ENCODE results near the gene LRRC4C.

Gene LRRC4C

DNA sequence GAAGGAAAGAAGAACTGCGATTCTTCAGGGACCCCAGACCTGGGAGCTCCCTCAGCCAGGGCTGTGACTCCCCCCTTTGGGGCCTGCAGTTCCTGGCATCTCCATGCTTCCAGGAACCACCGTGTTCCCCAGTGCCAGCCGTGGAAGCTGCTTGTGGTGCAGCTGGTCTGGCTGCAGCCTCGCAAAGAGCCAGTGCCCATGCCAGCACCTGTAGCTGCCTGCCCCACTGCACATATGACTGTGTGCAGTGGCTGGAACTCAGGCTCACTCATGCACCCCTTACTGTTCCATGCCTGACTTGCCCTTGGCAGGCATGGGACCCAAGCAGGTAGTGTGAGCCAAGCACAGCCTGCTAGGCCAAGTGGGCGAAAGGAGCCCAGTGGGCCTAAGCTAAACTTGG, 401.3 kb downstream of the LRRC4C start:
- no peaks in the 10 kb centered on the region for H3K27me3 ChIP-seq (replicated peaks; ENCODE audit: control insufficient read depth, insufficient read depth, low read length)
- no peaks in the 10 kb centered on the region for H3K36me3 ChIP-seq (ENCODE audit: control insufficient read depth, insufficient read depth, low read length)
- H3K4me3 ChIP-seq (replicated peaks; ENCODE audit: low read depth, low read length), result no peak overlapping the region
- TF ChIP-seq, protein P1, sequence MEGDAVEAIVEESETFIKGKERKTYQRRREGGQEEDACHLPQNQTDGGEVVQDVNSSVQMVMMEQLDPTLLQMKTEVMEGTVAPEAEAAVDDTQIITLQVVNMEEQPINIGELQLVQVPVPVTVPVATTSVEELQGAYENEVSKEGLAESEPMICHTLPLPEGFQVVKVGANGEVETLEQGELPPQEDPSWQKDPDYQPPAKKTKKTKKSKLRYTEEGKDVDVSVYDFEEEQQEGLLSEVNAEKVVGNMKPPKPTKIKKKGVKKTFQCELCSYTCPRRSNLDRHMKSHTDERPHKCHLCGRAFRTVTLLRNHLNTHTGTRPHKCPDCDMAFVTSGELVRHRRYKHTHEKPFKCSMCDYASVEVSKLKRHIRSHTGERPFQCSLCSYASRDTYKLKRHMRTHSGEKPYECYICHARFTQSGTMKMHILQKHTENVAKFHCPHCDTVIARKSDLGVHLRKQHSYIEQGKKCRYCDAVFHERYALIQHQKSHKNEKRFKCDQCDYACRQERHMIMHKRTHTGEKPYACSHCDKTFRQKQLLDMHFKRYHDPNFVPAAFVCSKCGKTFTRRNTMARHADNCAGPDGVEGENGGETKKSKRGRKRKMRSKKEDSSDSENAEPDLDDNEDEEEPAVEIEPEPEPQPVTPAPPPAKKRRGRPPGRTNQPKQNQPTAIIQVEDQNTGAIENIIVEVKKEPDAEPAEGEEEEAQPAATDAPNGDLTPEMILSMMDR (IDR thresholded peaks at IDR 0.05; ENCODE audit: insufficient read depth, low read length, poor library complexity, severe bottlenecking), result no peak
- no peak for DNase-seq (ENCODE audit: extremely low read depth, insufficient read length)

DNA sequence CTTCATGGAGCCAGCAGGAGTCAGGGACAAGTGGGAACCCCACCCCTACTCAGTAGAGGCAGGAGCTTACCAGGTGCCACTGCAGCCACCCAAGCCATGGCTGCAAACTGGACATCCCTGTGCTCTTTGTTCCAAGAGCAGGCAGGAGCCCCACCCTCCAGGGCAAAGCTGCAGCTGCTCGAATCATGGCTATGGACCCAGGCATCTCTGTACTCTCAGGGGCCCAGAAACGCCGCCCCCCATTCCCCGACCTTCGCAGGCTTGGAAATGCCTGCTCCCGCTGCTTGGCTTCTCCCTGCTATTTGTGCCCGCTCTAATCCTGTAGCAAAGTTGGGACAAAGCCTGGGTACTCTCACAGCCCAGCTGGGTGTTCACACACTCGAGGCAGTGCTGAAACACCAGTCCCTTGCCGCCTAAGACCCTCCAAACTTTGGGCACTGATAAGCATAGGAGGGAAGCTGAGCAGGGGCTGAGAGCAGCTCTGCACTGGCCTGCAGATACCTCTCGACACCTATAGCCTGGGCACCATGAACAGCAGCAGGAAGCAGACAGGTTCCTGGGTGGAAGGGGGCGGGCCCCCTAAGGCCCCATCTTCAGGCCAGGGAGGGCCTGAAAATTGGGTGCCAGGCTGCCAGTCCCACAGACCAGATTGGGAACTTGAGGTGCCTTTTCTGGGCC, 402.4 kb downstream of the LRRC4C start:
- TF ChIP-seq, protein P1 (IDR thresholded peaks at IDR 0.05; ENCODE audit: insufficient read depth, low read length, poor library complexity, severe bottlenecking), result no peak
- Histone ChIP-seq H3K4me3 (replicated peaks; ENCODE audit: low read depth, low read length) (no peak overlapping the region), H3K36me3 (ENCODE audit: control insufficient read depth, insufficient read depth, low read length) (no peaks in the 10 kb centered on the region), H3K27me3 (replicated peaks; ENCODE audit: control insufficient read depth, insufficient read depth, low read length) (no peaks in the 10 kb centered on the region)
- no peak for DNase-seq (ENCODE audit: extremely low read depth, insufficient read length)

DNA sequence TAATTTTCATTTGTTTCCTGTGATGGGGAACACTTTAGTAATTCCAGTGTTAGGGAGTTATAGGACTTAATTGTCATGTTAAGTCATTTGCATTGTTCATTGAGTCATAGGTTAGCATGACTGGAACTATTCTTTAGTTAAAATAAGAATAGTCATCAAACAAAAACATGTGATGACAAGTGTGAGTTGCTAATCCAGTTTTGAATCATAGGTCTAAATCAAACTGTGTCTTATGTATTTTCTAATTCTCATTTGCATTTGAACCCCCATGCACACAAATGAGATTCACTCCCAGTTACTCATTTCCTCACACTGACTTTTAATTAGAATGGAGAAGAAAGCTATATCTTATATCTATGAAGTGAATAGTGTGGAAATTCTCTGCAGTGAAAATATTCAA, 405.6 kb downstream of the LRRC4C start:
- no peaks in the 10 kb centered on the region for H3K27me3 ChIP-seq (replicated peaks; ENCODE audit: control insufficient read depth, insufficient read depth, low read length)
- DNase-seq (ENCODE audit: extremely low read depth, insufficient read length), result no peak
- TF ChIP-seq, protein P1 (IDR thresholded peaks at IDR 0.05; ENCODE audit: insufficient read depth, low read length, poor library complexity, severe bottlenecking), result no peak
- no peak overlapping the region for H3K4me3 ChIP-seq (replicated peaks; ENCODE audit: low read depth, low read length)
- H3K36me3 ChIP-seq (ENCODE audit: control insufficient read depth, insufficient read depth, low read length), result no peaks in the 10 kb centered on the region

DNA sequence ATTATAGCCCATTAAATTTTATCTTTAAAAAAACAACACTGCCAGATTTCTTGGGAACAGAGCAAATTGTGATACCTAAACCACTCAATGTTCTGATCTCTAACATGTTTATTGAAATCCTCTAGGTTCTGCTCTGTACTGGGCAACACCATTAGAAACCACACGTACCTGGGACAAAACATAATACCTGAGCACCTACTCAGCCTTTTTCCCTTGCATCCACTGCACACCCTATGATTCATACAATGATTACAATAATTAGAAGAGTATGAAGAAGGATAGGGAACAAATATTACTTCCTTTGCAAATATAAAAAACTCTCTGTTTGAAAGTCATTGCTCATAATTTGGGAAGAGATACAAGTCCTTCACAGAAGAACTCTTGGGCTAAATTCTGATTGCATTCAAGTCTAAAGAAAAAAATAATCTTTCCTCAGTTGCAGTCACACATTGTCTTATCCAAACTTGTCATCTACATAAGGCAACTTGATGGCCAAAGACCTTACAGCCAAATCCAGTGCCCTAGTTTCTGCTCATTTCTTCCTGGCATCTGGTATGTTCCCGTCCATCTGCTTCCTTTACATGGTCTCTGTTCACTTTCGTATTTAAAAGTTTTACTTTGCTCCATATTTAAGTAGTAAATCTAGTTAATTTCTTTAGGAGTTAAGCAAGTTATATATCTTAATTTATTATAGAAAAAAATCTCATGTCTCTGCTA, 407.4 kb downstream of the LRRC4C start:
- no peak overlapping the region for H3K4me3 ChIP-seq (replicated peaks; ENCODE audit: low read depth, low read length)
- TF ChIP-seq, protein P1 (IDR thresholded peaks at IDR 0.05; ENCODE audit: insufficient read depth, low read length, poor library complexity, severe bottlenecking), result no peak
- H3K27me3 ChIP-seq (replicated peaks; ENCODE audit: control insufficient read depth, insufficient read depth, low read length), result no peaks in the 10 kb centered on the region
- DNase-seq (ENCODE audit: extremely low read depth, insufficient read length), result no peak
- no peaks in the 10 kb centered on the region for H3K36me3 ChIP-seq (ENCODE audit: control insufficient read depth, insufficient read depth, low read length)

DNA sequence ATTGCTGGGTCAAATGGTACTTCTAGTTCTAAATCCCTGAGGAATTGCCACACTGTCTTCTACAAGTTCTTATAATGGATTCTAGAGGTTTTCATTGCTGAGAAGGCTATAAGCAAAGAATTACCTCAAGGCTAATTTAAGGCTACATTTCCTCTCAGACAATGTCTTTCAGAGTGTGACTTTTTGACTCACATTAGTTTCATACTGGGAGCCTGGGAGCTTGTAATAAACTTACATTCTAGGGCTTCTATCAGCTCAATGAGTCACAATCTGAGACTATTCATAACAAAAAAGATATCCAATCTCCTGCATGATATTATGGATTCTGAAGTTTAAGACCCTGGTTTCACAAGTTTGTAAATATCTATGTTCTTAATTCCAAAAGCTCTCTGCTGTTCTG, 408.7 kb downstream of the LRRC4C start:
- TF ChIP-seq, protein P1 (IDR thresholded peaks at IDR 0.05; ENCODE audit: insufficient read depth, low read length, poor library complexity, severe bottlenecking), result no peak
- Histone ChIP-seq H3K36me3 (ENCODE audit: control insufficient read depth, insufficient read depth, low read length) (no peaks in the 10 kb centered on the region), H3K4me3 (replicated peaks; ENCODE audit: low read depth, low read length) (no peak overlapping the region), H3K27me3 (replicated peaks; ENCODE audit: control insufficient read depth, insufficient read depth, low read length) (no peaks in the 10 kb centered on the region)
- DNase-seq (ENCODE audit: extremely low read depth, insufficient read length), result no peak
